ENCODE data around the gene EPG5.
"Not testable (repeated sequence)": the region's sequence is repeated elsewhere in the genome, so short reads cannot be mapped to it uniquely, and the experiment has no call there.

EPG5 gene

GRCh38 chr18:45976974-45977373 lies 9.8 kb upstream of the EPG5 start:
- in situ Hi-C loops (cut with HindIII; ENCODE audit: low sequenced_read_pairs): no loop called here

- in situ Hi-C loops (cut with HindIII; ENCODE audit: low sequenced_read_pairs): no loop called here
Measured at GRCh38 chr18:45976566-45976965, 9.4 kb upstream of the EPG5 start.

- in situ Hi-C loops (cut with HindIII; ENCODE audit: low sequenced_read_pairs): no loop called here
Measured at GRCh38 chr18:45974088-45974536, 7.0 kb upstream of the EPG5 start.

GRCh38 chr18:45964913-45965312 lies 2.2 kb downstream of the EPG5 start:
- in situ Hi-C loops (cut with HindIII; ENCODE audit: low sequenced_read_pairs): loop anchor here (5.0 kb wide), 1 partner anchor 52 kb away; no protein-coding TSS in a partner anchor

- in situ Hi-C loops (cut with HindIII; ENCODE audit: low sequenced_read_pairs): loop anchor here (5.0 kb wide), 1 partner anchor 54 kb away; no protein-coding TSS in a partner anchor
Measured at GRCh38 chr18:45962866-45963265, 4.3 kb downstream of the EPG5 start.

GRCh38 chr18:45962461-45962860 lies 4.7 kb downstream of the EPG5 start:
- in situ Hi-C loops (cut with HindIII; ENCODE audit: low sequenced_read_pairs): loop anchor here (5.0 kb wide), 1 partner anchor 55 kb away; no protein-coding TSS in a partner anchor

- in situ Hi-C loops (cut with HindIII; ENCODE audit: low sequenced_read_pairs): not testable (repeated sequence)
Measured at GRCh38 chr18:45959484-45959883, 7.6 kb downstream of the EPG5 start.

GRCh38 chr18:45958730-45959129 lies 8.4 kb downstream of the EPG5 start:
- in situ Hi-C loops (cut with HindIII; ENCODE audit: low sequenced_read_pairs): no loop called here

GRCh38 chr18:45958027-45958426 lies 9.1 kb downstream of the EPG5 start:
- in situ Hi-C loops (cut with HindIII; ENCODE audit: low sequenced_read_pairs): no loop called here

GRCh38 chr18:45957100-45957499 lies 10.0 kb downstream of the EPG5 start:
- in situ Hi-C loops (cut with HindIII; ENCODE audit: low sequenced_read_pairs): no loop called here

GRCh38 chr18:45954070-45954934 lies 12.8 kb downstream of the EPG5 start:
- in situ Hi-C loops (cut with HindIII; ENCODE audit: low sequenced_read_pairs): no loop called here

GRCh38 chr18:45951016-45951714 lies 16.0 kb downstream of the EPG5 start:
- in situ Hi-C loops (cut with HindIII; ENCODE audit: low sequenced_read_pairs): no loop called here

GRCh38 chr18:45945669-45946068 lies 21.5 kb downstream of the EPG5 start:
- in situ Hi-C loops (cut with HindIII; ENCODE audit: low sequenced_read_pairs): no loop called here

- in situ Hi-C loops (cut with HindIII; ENCODE audit: low sequenced_read_pairs): no loop called here
Measured at GRCh38 chr18:45940724-45941123, 26.4 kb downstream of the EPG5 start.

GRCh38 chr18:45939236-45939635 lies 27.9 kb downstream of the EPG5 start:
- in situ Hi-C loops (cut with HindIII; ENCODE audit: low sequenced_read_pairs): no loop called here

- in situ Hi-C loops (cut with HindIII; ENCODE audit: low sequenced_read_pairs): no loop called here
Measured at GRCh38 chr18:45938488-45938935, 28.6 kb downstream of the EPG5 start.

GRCh38 chr18:45935591-45936335 lies 31.4 kb downstream of the EPG5 start:
- in situ Hi-C loops (cut with HindIII; ENCODE audit: low sequenced_read_pairs): no loop called here

- in situ Hi-C loops (cut with HindIII; ENCODE audit: low sequenced_read_pairs): no loop called here
Measured at GRCh38 chr18:45932708-45933107, 34.4 kb downstream of the EPG5 start.

GRCh38 chr18:45930963-45931362 lies 36.2 kb downstream of the EPG5 start:
- in situ Hi-C loops (cut with HindIII; ENCODE audit: low sequenced_read_pairs): no loop called here

GRCh38 chr18:45926691-45927090 lies 40.4 kb downstream of the EPG5 start:
- in situ Hi-C loops (cut with HindIII; ENCODE audit: low sequenced_read_pairs): no loop called here

- in situ Hi-C loops (cut with HindIII; ENCODE audit: low sequenced_read_pairs): no loop called here
Measured at GRCh38 chr18:45926085-45926484, 41.0 kb downstream of the EPG5 start.

Measured in DLD1 (cell line).